Stromal cell of bone marrow (primary cell): ENCODE results near the gene MED13L.
"Not testable (repeated sequence)": the region's sequence is repeated elsewhere in the genome, so short reads cannot be mapped to it uniquely, and the experiment has no call there.

Source experiments
- DNase-seq: peaks from one replicate; pipeline ENCODE4 v3.0.0-alpha.2; 2012; ENCODE audit warnings: low read depth

Gene MED13L

GRCh38 chr12:116246490-116247179, 30.9 kb downstream of the MED13L start:
- DNase-seq, result no peak

DNA sequence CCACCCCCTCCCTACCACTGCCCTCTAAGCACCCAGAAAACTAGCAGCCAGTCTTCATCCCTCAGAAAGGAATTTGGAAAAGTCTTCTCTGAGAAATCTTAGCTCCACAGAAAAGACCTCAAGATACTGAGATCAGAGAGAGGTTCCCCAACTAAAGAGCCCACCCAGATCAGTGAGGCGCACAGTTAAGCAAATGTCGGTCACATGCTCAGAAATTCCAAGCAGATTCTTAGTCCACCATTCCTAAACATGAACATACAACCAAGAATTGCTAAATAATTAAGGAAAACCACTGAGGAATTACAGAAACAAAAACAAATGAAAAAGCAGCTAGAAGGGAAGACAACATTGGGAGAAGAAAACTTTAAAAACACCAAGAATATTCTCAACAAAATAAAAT, 32.3 kb downstream of the MED13L start:
- no peak for DNase-seq

DNA sequence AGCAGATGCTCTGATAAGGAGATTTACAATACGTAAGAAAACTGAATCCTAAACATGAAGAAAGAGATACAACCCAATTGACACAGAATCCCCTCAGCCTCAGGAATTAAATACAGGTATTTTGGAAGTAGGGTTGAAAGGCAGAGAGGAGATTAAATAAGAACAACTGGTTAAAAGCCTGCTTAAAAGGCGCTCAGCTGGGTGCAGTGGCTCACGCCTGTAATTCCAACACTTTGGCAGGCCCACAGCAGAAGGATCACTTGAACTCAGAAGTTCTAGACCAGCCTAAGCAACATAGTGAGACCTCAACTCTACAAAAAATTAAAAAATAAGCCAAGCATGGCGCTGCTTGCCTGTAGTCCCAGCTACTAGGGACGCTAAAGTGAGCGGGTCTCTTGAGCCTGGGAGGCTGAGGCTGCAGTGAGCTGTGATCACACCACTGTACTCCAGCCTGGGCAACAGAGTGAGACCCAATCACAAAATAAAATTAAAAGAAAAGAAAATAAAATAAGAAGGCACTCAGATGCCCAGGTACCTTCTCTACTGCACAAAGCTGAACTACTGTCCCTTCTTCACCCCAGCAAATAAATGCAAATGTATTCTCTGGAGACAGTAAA, 32.9 kb downstream of the MED13L start:
- DNase-seq, result no peak

- DNase-seq, result no peak
Measured at GRCh38 chr12:116244001-116244400, 33.5 kb downstream of the MED13L start.

DNA sequence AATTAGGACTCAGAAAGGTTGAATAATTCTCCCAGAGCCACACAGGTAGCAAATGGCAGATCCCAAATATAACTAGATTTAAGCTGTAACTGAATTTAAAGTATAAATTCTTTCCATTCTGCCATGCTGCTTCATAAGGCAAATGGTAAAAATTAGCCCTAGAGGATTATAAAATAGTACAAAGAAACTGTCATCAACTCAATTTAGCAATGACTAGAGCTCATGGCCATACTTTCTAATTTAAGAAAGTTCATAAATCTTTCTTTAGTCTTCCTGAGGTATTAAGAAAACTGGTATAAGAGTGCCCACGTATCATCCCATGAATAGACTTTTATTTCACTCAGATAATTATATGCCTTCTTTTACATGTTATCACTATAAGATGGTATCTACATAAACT, 34.8 kb downstream of the MED13L start:
- no peak for DNase-seq

GRCh38 chr12:116241157-116241759, 36.2 kb downstream of the MED13L start:
- DNase-seq, result no peak

DNA sequence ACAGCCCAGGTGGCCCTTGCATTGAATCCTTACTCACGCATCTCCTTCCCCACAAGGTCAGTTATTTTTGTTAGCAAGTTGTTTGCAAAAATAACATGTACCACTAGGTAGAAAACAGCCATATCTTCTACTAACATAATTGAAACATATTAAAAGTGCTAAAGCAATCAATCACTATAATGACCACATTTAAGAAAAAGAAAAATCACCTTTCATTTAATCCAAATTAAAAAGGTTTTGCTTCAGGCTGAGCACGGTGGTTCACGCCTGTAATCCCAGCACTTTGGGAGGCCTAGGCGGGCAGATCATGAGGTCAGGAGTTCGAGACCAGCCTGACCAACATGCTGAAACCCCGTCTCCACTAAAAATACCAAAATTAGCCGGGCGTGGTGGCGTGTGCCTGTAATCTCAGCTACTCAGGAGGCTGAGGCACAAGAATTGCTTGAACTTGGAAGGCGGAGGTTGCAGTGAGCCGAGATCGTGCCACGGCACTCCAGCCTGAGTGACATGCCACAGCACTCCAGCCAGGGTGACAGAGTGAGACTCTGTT, 38.8 kb downstream of the MED13L start:
- not testable (repeated sequence) for DNase-seq

GRCh38 chr12:116238149-116238548, 39.3 kb downstream of the MED13L start:
- DNase-seq, result no peak

GRCh38 chr12:116236976-116237375, 40.5 kb downstream of the MED13L start:
- peak; percentile 31 for DNase-seq

DNA sequence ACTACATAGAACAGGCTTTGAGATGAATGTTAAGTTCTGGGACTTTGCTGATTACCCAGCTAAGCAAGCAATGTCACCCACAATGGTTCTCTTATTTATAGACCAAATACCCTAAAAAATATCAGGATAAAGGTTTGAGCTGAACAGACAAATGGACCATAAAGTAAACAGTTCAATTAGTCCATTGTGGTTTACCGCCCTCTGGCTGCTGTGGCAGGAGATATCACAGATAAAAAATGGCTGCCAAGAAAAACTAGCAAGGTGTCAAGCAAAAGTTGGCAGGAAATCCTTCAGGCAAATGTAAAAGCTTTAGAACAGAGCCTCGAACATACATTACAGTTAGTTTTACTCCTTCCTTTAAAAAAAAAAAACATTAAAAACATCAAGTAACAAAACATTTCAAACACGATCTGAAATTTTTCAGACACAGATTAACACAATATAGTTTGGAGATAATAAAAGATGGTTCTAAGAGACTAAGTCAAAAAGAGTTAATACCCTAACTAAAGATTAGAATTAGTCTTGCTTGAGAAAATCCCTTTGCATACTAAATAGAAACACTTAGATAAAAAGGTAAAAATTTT, 41.3 kb downstream of the MED13L start:
- no peak for DNase-seq

DNA sequence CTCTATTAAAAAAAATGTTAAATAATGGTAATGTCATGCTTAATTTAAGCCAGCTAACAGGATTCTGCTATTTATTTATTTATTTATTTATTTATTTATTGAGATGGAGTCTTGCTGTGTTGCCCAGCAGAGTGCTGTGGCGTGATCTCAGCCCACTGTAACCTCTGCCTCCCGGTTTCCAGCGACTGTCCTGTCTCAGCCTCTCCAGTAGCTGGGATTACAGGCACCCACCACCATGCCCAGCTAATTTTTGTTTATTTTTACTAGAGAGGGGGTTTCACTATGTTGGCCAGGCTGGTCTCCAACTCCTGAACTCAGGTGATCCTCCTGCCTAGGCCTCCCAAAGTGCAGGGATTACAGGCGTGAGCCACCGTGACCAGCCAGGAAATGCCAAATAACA, 43.3 kb downstream of the MED13L start:
- DNase-seq, result not testable (repeated sequence)

DNA sequence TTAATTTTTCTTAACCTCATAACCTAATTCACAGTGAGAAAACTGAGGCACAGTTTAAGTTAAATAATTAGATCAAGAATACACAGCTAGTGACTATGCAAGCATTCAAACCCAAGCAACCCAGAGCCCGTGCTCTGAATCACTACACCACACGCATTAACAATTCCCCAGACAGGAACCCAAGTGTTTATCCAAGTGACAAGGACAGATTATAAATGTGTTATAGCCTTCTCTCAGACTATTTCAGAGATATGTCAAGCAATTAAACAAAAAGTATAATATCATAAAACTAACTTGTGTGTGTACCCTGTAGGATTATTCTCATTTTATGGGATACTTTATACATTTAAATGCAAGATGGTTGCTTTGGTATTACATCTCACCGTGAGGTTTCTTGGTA, 43.8 kb downstream of the MED13L start:
- no peak for DNase-seq

GRCh38 chr12:116227811-116228210, 49.7 kb downstream of the MED13L start:
- DNase-seq, result no peak

DNA sequence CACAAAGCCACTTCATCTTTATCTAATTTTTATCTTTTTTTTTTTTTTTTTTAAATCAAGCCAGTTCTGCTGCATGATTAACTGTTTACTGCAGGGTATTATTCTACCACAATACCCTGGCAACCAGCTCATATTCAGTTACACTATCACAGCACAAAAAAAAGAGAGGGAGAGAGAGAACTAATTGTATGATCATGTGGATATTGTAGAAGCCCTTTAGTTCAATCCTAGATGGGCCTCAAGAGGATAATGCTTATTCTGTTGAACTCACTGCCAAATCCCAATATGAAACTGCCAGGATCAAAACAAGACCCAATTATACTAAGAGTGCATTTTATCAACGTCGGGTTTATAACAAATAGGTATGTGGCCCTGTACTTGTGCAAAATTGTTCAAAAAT, 51.5 kb downstream of the MED13L start:
- no peak for DNase-seq

- DNase-seq, result peak; percentile 88
Measured at GRCh38 chr12:116222358-116222757, 55.1 kb downstream of the MED13L start.

DNA sequence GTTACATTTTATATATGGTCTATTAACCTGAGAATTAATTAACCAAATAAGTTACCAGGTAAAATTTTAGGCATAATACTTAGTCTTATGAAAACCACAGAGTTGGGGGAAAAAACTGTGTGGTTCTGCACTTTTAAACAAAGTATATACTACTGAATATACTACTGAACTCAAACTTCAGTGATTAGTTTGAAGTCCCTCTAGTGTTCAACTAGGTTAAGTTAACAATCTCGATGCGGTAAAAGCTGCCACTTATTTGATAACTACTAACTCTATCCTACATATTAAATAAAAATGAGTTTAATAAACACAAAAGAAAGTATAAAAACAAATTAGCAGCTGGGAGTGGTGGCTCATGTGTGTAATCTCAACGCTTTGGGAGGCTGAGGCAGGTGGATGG, 56.7 kb downstream of the MED13L start:
- DNase-seq, result no peak

DNA sequence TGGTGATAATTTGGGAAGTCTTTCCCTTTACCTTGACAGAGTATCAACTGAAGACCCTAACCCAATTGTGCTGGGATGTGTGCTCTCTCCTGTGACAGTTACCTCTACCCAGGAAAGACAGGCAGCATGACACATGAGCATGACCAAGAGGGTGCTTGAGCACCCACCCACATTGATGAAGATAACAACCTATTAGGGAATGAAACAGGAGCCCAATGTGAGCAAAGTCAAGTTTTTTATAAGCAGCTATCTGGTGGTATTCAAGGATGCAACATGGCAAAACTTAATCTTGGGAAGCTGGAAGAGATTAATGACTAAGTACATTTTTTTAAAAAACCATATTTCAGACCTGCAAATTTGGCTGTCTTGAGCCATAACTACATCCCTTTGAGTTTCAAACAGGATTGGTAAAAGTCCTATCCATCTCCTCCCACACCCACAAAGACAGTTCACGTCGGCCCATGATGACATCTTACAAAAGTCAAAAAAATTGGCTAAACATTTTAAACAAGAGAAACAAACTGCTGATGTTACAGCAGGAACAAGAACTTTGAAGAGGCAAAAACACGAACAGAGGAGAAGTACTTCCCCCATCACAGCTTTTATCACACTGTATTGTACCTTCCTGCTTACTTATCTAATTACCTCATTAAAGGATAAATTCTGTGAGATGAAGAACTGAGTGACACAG, 60.3 kb downstream of the MED13L start:
- DNase-seq, result no peak

DNA sequence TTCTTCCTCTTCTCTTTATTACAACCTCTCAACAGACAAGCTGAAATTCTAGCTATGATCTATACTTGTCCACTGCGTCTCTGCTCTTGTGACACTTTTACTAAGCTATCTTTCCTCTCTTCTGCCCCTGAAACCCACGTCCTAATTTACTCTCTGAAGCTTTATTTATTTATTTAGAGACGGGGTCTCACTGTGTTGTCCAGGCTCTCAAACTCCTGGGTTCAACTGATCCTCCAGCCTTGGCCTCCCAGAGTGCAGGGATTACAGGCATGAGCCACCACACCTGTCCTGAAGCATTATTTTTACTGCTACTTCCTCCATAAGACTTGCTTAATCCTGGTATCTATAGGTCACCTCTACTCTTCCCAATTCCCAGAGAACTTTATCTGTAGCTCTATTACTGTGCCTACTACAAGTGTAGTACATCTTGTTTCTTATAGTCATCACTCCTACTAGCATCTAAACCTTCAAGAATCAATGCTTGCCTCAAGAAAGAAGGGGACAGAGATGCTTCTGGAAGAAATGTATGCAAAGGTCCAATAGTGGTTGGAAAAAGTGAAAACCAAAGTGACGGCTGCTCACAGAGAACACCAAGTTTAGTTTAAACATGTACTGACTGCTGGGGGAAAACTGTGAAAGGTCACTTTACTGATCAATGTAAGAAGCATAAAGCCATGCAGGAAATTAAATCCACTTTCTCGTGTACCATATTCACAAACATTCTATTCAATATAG, 61.3 kb downstream of the MED13L start:
- no peak for DNase-seq

- no peak for DNase-seq
Measured at GRCh38 chr12:116215023-116215422, 62.5 kb downstream of the MED13L start.

GRCh38 chr12:116213885-116214527, 63.5 kb downstream of the MED13L start:
- DNase-seq, result no peak

DNA sequence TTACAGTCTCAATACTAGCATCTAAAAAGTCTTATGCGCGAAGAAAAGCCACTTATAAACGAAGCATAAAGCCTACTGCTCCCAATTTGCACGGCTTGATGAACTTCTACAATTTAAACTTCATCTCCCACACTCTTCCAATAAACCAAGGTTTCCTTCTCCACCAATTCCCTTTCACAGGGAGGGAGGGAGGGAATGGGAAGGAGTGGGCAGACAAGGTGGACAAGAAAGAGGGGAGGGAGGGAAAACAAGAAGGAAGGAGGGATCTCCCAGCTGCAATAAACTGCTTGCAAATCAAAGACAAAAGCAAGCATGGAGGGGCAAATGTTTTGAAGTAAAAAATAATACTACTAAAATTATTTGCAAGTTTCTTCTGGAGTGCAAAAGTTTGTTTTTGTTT, 64.5 kb downstream of the MED13L start:
- no peak for DNase-seq
